Endodermal cell (in vitro differentiated cells): Measurements from ENCODE around the gene PFDN1. TPM values are rescaled to one million over a fixed set of nuclear protein-coding genes. Genes with fewer than 3 reads are reported as not detected.

Experiments
- DNase-seq: peaks from one replicate; pipeline ENCODE4 v3.0.0-alpha.2; 2017
- H3K27ac ChIP-seq: 2 replicates; pipeline ENCODE4 v1.5.1; 2013; ENCODE audit warnings: mild to moderate bottlenecking, low read depth, low read length, moderate library complexity
- H3K27me3 ChIP-seq: 2 replicates; pipeline ENCODE4 v1.6.1; 2013; ENCODE audit warnings: mild to moderate bottlenecking, low read length, moderate library complexity; ENCODE audit not compliant: insufficient read depth, control insufficient read depth, poor library complexity, severe bottlenecking
- H3K36me3 ChIP-seq: 2 replicates; pipeline ENCODE4 v1.7.0; 2013; ENCODE audit warnings: mild to moderate bottlenecking, low read length, moderate library complexity; ENCODE audit not compliant: control insufficient read depth, insufficient read depth
- H3K4me1 ChIP-seq: one replicate; pipeline ENCODE4 v1.7.0; 2013; ENCODE audit warnings: low read length; ENCODE audit not compliant: control insufficient read depth, insufficient read depth
- H3K4me3 ChIP-seq: 2 replicates; pipeline ENCODE4 v1.5.1; 2013; ENCODE audit warnings: mild to moderate bottlenecking, low read length, moderate library complexity
- H3K9ac ChIP-seq: 2 replicates; pipeline ENCODE4 v1.6.1; 2013; ENCODE audit warnings: mild to moderate bottlenecking, low read length, moderate library complexity; ENCODE audit not compliant: poor library complexity, severe bottlenecking; ENCODE audit errors: extremely low read depth
- H3K9me3 ChIP-seq: 2 replicates; pipeline ENCODE4 v1.6.1; 2013; ENCODE audit warnings: mild to moderate bottlenecking, low read length, moderate library complexity; ENCODE audit not compliant: control insufficient read depth
- H3K27ac Mint-ChIP-seq: 2 replicates; pipeline ENCODE4 v1.8.0; 2020; ENCODE audit warnings: mixed read lengths
- H3K27me3 Mint-ChIP-seq: 2 replicates; pipeline ENCODE4 v1.8.0; 2021; ENCODE audit warnings: mild to moderate bottlenecking, mixed read lengths; ENCODE audit not compliant: insufficient read depth
- H3K36me3 Mint-ChIP-seq: 2 replicates; pipeline ENCODE4 v1.8.0; 2020; ENCODE audit warnings: low read depth, mixed read lengths
- H3K4me1 Mint-ChIP-seq: 2 replicates; pipeline ENCODE4 v1.8.0; 2020; ENCODE audit warnings: mixed read lengths
- H3K4me3 Mint-ChIP-seq: 2 replicates; pipeline ENCODE4 v1.8.0; 2020; ENCODE audit warnings: mild to moderate bottlenecking, moderate library complexity, mixed read lengths
- H3K9me3 Mint-ChIP-seq: 2 replicates; pipeline ENCODE4 v1.8.0; 2020; ENCODE audit warnings: mild to moderate bottlenecking, mixed read lengths
- WGBS, 2 experiments: methylation state at CpG; one replicate each; pipeline versions ENCODE4 v1.1.5 to v1.1.7; 2013; ENCODE audit warnings: missing lambda C conversion rate in 2 of 2, mixed read lengths in 1 of 2; ENCODE audit not compliant: insufficient coverage in 1 of 2, insufficient read length in 1 of 2; 5-methylcytosine and 5-hydroxymethylcytosine counted together
- total RNA-seq, 2 donors: library from RNA; stranded (reverse); fragmentation: NEBNext Ultra II Directional in 1 of 2; extraction: Animal tissue kit (Norgen Biotek cat#: 25700) in 1 of 2; gene quantifications; 2 replicates in 1 of 2; 3 replicates in 1 of 2; pipeline ENCODE4 v1.2.1, GENCODE V29; 2021
- TF ChIP-seq, protein P1 (sequence below): fragments of 200-600 bp; sonication (generic); conservative IDR thresholded peaks from 2 replicates; pipeline ENCODE4 v1.5.0; 2021; ENCODE audit warnings: antibody characterized with exemption, mild to moderate bottlenecking

The PFDN1 gene
- total RNA-seq, 2 donors from 2014 or later: 62.9 to 64.4 TPM

DNA sequence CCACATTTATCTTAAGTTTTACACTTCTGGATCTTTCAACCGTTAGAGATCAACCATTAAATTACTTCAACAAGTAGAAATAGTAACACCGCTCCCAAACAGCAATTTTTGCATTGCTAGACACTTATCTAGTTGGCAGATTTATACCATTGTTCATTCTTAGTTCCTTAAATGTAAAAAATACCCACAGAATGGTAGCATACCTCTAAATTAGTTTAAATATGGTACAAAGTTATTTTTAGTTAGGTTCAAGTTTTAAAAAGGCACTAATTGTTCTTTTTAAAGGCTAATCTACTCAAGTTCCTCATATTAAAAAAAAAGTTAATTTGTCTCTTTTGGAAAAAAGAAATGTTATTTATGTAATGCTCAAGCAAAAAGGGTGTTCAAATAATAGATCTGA is 8.1 kb downstream of the PFDN1 start:
- H3K9me3 ChIP-seq: no peaks in the 10 kb centered on the region
- no peaks in the 10 kb centered on the region for H3K27me3 ChIP-seq
- H3K4me1 ChIP-seq: no peaks in the 10 kb centered on the region
- H3K36me3 ChIP-seq: peaks cover 20% of the 10 kb centered on the region
- no peak for DNase-seq
- peaks cover 10% of the 10 kb centered on the region for H3K36me3 Mint-ChIP-seq
- no peak overlapping the region for H3K4me3 Mint-ChIP-seq
- H3K9me3 Mint-ChIP-seq: no peaks in the 10 kb centered on the region
- WGBS, 2 experiments: 78 to 93% methylated on average over 1 to 2 of the region's 2 CpGs
- peaks cover 29% of the 10 kb centered on the region for H3K4me1 Mint-ChIP-seq
- H3K27ac Mint-ChIP-seq: peak overlapping the region; percentile 45
- no peak overlapping the region for H3K27ac ChIP-seq
- TF ChIP-seq, protein P1, sequence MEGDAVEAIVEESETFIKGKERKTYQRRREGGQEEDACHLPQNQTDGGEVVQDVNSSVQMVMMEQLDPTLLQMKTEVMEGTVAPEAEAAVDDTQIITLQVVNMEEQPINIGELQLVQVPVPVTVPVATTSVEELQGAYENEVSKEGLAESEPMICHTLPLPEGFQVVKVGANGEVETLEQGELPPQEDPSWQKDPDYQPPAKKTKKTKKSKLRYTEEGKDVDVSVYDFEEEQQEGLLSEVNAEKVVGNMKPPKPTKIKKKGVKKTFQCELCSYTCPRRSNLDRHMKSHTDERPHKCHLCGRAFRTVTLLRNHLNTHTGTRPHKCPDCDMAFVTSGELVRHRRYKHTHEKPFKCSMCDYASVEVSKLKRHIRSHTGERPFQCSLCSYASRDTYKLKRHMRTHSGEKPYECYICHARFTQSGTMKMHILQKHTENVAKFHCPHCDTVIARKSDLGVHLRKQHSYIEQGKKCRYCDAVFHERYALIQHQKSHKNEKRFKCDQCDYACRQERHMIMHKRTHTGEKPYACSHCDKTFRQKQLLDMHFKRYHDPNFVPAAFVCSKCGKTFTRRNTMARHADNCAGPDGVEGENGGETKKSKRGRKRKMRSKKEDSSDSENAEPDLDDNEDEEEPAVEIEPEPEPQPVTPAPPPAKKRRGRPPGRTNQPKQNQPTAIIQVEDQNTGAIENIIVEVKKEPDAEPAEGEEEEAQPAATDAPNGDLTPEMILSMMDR: no peak
- H3K27me3 Mint-ChIP-seq: no peaks in the 10 kb centered on the region
- no peak overlapping the region for H3K9ac ChIP-seq
- H3K4me3 ChIP-seq: no peak overlapping the region

DNA sequence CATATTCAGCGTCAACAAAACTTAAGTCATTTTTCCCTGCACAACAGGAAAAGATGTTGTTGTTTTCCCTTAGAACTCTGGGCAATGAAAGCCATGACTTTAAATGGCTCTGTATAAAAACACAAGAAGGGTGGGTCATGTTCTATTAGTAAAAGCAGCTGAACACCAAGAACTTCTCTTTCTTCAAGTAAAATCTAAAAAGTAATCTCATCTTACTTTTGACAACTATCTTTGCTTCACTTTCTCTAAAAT is 9.1 kb downstream of the PFDN1 start:
- Mint-ChIP-seq H3K36me3 (peaks cover 4% of the 10 kb centered on the region), H3K27ac (no peak overlapping the region), H3K4me3 (no peak overlapping the region), H3K27me3 (no peaks in the 10 kb centered on the region), H3K4me1 (peaks cover 29% of the 10 kb centered on the region), H3K9me3 (no peaks in the 10 kb centered on the region)
- WGBS, 2 experiments: 92% methylated on average over 1 of the region's 1 CpG; no CpG with 5 or more reads in 1 of the 2 experiments
- H3K27ac ChIP-seq: no peak overlapping the region
- no peaks in the 10 kb centered on the region for H3K9me3 ChIP-seq
- no peak overlapping the region for H3K9ac ChIP-seq
- TF ChIP-seq, protein P1: no peak
- no peak for DNase-seq
- no peak overlapping the region for H3K4me3 ChIP-seq
- H3K27me3 ChIP-seq: no peaks in the 10 kb centered on the region
- no peaks in the 10 kb centered on the region for H3K4me1 ChIP-seq
- H3K36me3 ChIP-seq: peaks cover 21% of the 10 kb centered on the region

DNA sequence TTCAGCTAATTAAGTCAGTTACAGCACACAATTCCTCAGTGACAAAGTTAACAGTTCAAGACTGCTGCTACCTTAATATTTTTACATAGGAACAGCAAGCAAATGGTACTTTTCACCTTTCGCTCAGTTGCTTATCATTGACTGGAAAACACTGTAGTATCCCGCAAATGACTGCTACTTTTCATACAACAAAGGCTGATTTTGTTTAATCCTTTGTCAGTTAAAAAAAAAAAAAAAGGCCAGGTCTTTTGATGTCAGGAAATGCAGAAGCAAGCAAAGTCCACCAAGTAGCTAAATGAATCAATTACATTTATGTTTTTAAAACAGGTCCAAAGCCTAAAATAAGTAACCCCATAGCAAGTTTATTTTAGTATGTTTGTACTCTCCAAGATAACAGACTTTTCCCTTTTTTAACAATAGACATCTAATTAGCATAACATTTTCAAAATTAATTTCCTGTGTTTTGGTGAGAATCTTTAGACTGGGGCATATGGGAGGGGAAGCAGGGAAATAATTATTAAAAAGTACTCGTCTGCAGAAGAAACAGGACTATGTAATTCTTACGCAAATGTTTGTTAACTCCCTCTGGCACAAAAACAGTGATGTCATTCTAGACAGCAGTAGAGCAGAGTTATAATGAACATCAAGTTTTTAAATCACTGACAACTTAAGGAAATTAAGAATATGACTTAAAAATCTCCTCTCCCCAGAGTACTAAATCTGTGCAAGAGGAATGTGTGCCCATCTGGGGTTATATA is 9.6 kb downstream of the PFDN1 start:
- Mint-ChIP-seq H3K9me3 (no peaks in the 10 kb centered on the region), H3K4me3 (no peak overlapping the region), H3K27me3 (no peaks in the 10 kb centered on the region), H3K36me3 (peaks cover 3% of the 10 kb centered on the region), H3K4me1 (peaks cover 27% of the 10 kb centered on the region), H3K27ac (no peak overlapping the region)
- H3K4me3 ChIP-seq: no peak overlapping the region
- H3K36me3 ChIP-seq: peaks cover 18% of the 10 kb centered on the region
- DNase-seq: no peak
- H3K9ac ChIP-seq: no peak overlapping the region
- no peak overlapping the region for H3K27ac ChIP-seq
- no peaks in the 10 kb centered on the region for H3K4me1 ChIP-seq
- H3K9me3 ChIP-seq: no peaks in the 10 kb centered on the region
- WGBS, 2 experiments: 92 to 94% methylated on average over 4 of the region's 4 CpGs
- TF ChIP-seq, protein P1: no peak
- H3K27me3 ChIP-seq: no peaks in the 10 kb centered on the region
